H1 (cell line): Measurements from ENCODE around the gene RHOB. TPM values are rescaled to one million over a fixed set of nuclear protein-coding genes. Genes with fewer than 3 reads are reported as not detected.

Experiments
- CTCF ChIA-PET: fragments of 300-600 bp; sonication (Branson Sonifier 250); formaldehyde crosslinking; loops from one replicate; lab custom pipeline; 2021; ENCODE audit not compliant: partially characterized antibody; lab: Charles Lee
- POLR2A ChIA-PET: fragments of 300-600 bp; sonication (Branson Sonifier 250); formaldehyde crosslinking; loops from one replicate; lab custom pipeline; 2021; ENCODE audit warnings: inconsistent platforms; ENCODE audit not compliant: partially characterized antibody; lab: Charles Lee
- DNase-seq, 2 experiments: peaks; one replicate each; pipeline versions ENCODE4 v3.0.0 to v3.0.0-alpha.2; 2010 to 2022; ENCODE audit warnings: low spot score in 2 of 2, low read depth in 1 of 2, mixed read lengths in 1 of 2
- FAIRE-seq: peaks from 2 replicates; lab custom pipeline; 2011; peaks lifted over from hg19 to GRCh38; lab: Jason Lieb, UNC
- H2AFZ ChIP-seq: 2 replicates; pipeline ENCODE4 v1.8.1; 2012; ENCODE audit warnings: low read length, inconsistent platforms
- H2AK5ac ChIP-seq: 2 replicates; pipeline ENCODE4 v1.6.1; 2013; ENCODE audit warnings: low read depth, low read length
- H2BK120ac ChIP-seq: replicated peaks from 2 replicates; pipeline ENCODE3; 2013; ENCODE audit warnings: low read depth, low read length, inconsistent platforms
- H2BK12ac ChIP-seq: 2 replicates; pipeline ENCODE4 v1.6.1; 2013; ENCODE audit warnings: low read depth, low read length
- H2BK15ac ChIP-seq: 2 replicates; pipeline ENCODE4 v1.6.1; 2013; ENCODE audit warnings: low read length
- H2BK20ac ChIP-seq: 2 replicates; pipeline ENCODE4 v1.6.1; 2013; ENCODE audit warnings: low read length
- H2BK5ac ChIP-seq: 2 replicates; pipeline ENCODE4 v1.6.1; 2013; ENCODE audit warnings: low read depth, low read length
- H3K14ac ChIP-seq: 2 replicates; pipeline ENCODE4 v1.6.1; 2013; ENCODE audit warnings: inconsistent platforms; ENCODE audit not compliant: insufficient read length
- H3K18ac ChIP-seq: 2 replicates; pipeline ENCODE4 v1.6.1; 2013; ENCODE audit warnings: low read length; ENCODE audit errors: extremely low read depth
- H3K23ac ChIP-seq: 2 replicates; pipeline ENCODE4 v1.6.1; 2013; ENCODE audit warnings: inconsistent platforms; ENCODE audit not compliant: insufficient read length
- H3K23me2 ChIP-seq: 2 replicates; pipeline ENCODE4 v1.6.1; 2013; ENCODE audit warnings: low read depth, low read length
- H3K27ac ChIP-seq: 2 replicates; pipeline ENCODE4 v1.6.1; 2011; ENCODE audit warnings: low read depth, low read length, inconsistent platforms
- H3K27me3 ChIP-seq, 4 experiments: replicated peaks in 1 of 4; 1 replicate in 1 of 4; 2 replicates in 3 of 4; pipeline versions ENCODE4 v1.6.1 to v1.8.1; 2011 to 2013; ENCODE audit warnings: low read length in 3 of 4, mild to moderate bottlenecking in 3 of 4, inconsistent platforms in 2 of 4, mixed read lengths in 2 of 4, moderate library complexity in 1 of 4; ENCODE audit not compliant: control insufficient read depth in 3 of 4, insufficient read depth in 3 of 4; ENCODE audit errors: extremely low read depth in 1 of 4
- H3K36me3 ChIP-seq, 4 experiments: 2 replicates each; pipeline versions ENCODE4 v1.6.1 to v1.8.1; 2011 to 2013; ENCODE audit warnings: mild to moderate bottlenecking in 4 of 4, low read length in 3 of 4, moderate library complexity in 2 of 4, control low read depth in 1 of 4, inconsistent platforms in 1 of 4; ENCODE audit not compliant: insufficient read depth in 4 of 4, control insufficient read depth in 2 of 4
- H3K4ac ChIP-seq: replicated peaks from 2 replicates; pipeline ENCODE3; 2013; ENCODE audit warnings: low read length, low read depth, mixed read lengths, inconsistent platforms; ENCODE audit not compliant: insufficient read length
- H3K4me1 ChIP-seq, 4 experiments: replicated peaks in 1 of 4; 1 replicate in 1 of 4; 2 replicates in 3 of 4; pipeline versions ENCODE4 v1.6.1 to v1.8.1; 2011 to 2013; ENCODE audit warnings: low read length in 3 of 4, inconsistent platforms in 2 of 4, mixed read lengths in 1 of 4; ENCODE audit not compliant: insufficient read depth in 4 of 4, control insufficient read depth in 3 of 4
- H3K4me2 ChIP-seq, 2 experiments: 2 replicates each; pipeline versions ENCODE4 v1.6.1 to v1.8.1; 2011 to 2013; ENCODE audit warnings: low read depth in 2 of 2, low read length in 2 of 2, control low read depth in 1 of 2, inconsistent platforms in 1 of 2, mild to moderate bottlenecking in 1 of 2; ENCODE audit not compliant: insufficient read depth in 1 of 2
- H3K4me3 ChIP-seq, 4 experiments: fragments of 200-600, 300-600 bp in 1 of 4; sonication (generic), shearing (Covaris generic), sonication (Bioruptor Twin) in 1 of 4; 2 replicates each; pipeline versions ENCODE4 v1.5.1 to v1.8.1; 2011 to 2016; ENCODE audit warnings: low read length in 4 of 4, low read depth in 3 of 4, control low read depth in 2 of 4, inconsistent platforms in 2 of 4, mild to moderate bottlenecking in 2 of 4, mixed read lengths in 1 of 4, moderate library complexity in 1 of 4; ENCODE audit not compliant: insufficient read depth in 2 of 4; ENCODE audit errors: extremely low read depth in 1 of 4
- H3K56ac ChIP-seq: replicated peaks from 2 replicates; pipeline ENCODE3; 2013; ENCODE audit warnings: low read depth, mild to moderate bottlenecking, mixed read lengths, low read length, inconsistent platforms; ENCODE audit not compliant: insufficient read length
- H3K79me1 ChIP-seq: 2 replicates; pipeline ENCODE4 v1.6.1; 2013; ENCODE audit warnings: low read depth, low read length, control low read depth
- H3K79me2 ChIP-seq, 2 experiments: 2 replicates each; pipeline versions ENCODE4 v1.6.1 to v1.8.1; 2012 to 2013; ENCODE audit warnings: low read length in 2 of 2, mild to moderate bottlenecking in 2 of 2, inconsistent platforms in 1 of 2; ENCODE audit not compliant: insufficient read depth in 2 of 2, control insufficient read depth in 1 of 2
- H3K9ac ChIP-seq, 4 experiments: replicated peaks in 1 of 4; 1 replicate in 1 of 4; 2 replicates in 3 of 4; pipeline versions ENCODE4 v1.6.1 to v1.8.1; 2011 to 2013; ENCODE audit warnings: low read depth in 3 of 4, low read length in 3 of 4, control low read depth in 2 of 4, mild to moderate bottlenecking in 2 of 4, moderate library complexity in 2 of 4, inconsistent platforms in 1 of 4; ENCODE audit errors: extremely low read depth in 1 of 4
- H3K9me3 ChIP-seq, 2 experiments: 2 replicates each; pipeline versions ENCODE4 v1.6.1 to v1.8.1; 2012 to 2013; ENCODE audit warnings: mild to moderate bottlenecking in 2 of 2, moderate library complexity in 2 of 2, control low read depth in 1 of 2, inconsistent platforms in 1 of 2, low read depth in 1 of 2, low read length in 1 of 2, mixed read lengths in 1 of 2; ENCODE audit not compliant: insufficient read depth in 2 of 2
- H4K20me1 ChIP-seq, 2 experiments: replicated peaks in 1 of 2; 2 replicates each; pipeline versions ENCODE3 to v1.8.1; 2011 to 2013; ENCODE audit warnings: inconsistent platforms in 2 of 2, low read length in 2 of 2, mild to moderate bottlenecking in 1 of 2; ENCODE audit not compliant: insufficient read depth in 2 of 2, control insufficient read depth in 1 of 2
- H4K5ac ChIP-seq: 2 replicates; pipeline ENCODE4 v1.6.1; 2013; ENCODE audit warnings: low read length, low read depth, mixed read lengths, inconsistent platforms; ENCODE audit not compliant: insufficient read length
- H4K8ac ChIP-seq: 2 replicates; pipeline ENCODE4 v1.8.0; 2013; ENCODE audit warnings: mild to moderate bottlenecking, moderate library complexity, low read length, inconsistent platforms; ENCODE audit not compliant: insufficient read depth; ENCODE audit errors: extremely low read depth
- H4K91ac ChIP-seq: replicated peaks from 2 replicates; pipeline ENCODE3; 2013; ENCODE audit warnings: low read length, mixed read lengths, inconsistent platforms; ENCODE audit not compliant: insufficient read length
- ASH2L ChIP-seq: fragments of 200-600, 300-600 bp; sonication (generic); IDR thresholded peaks from one replicate; pipeline ENCODE4 v1.7.1; 2017; ENCODE audit warnings: low read length
- EGR1 ChIP-seq: IDR thresholded peaks from 2 replicates; pipeline ENCODE4 v1.6.1; 2011; ENCODE audit warnings: low read depth, low read length, borderline replicate concordance
- EP300 ChIP-seq, 2 experiments: IDR thresholded peaks; 1 replicate in 1 of 2; 2 replicates in 1 of 2; pipeline ENCODE4 v1.6.1; 2011 to 2012; ENCODE audit warnings: low read depth in 2 of 2, low read length in 2 of 2, mild to moderate bottlenecking in 2 of 2, borderline replicate concordance in 1 of 2, inconsistent platforms in 1 of 2, moderate library complexity in 1 of 2
- GTF2F1 ChIP-seq: IDR thresholded peaks from 2 replicates; pipeline ENCODE4 v1.6.1; 2012; ENCODE audit warnings: low read depth, low read length, improper control_type of control experiment, borderline replicate concordance
- SAP30 ChIP-seq: fragments of 300-600 bp; sonication (generic); IDR thresholded peaks from 2 replicates; pipeline ENCODE4 v1.7.1; 2012; ENCODE audit warnings: low read length, moderate library complexity, mild to moderate bottlenecking, inconsistent platforms; ENCODE audit not compliant: insufficient read depth, insufficient replicate concordance
- SP1 ChIP-seq: IDR thresholded peaks from 2 replicates; pipeline ENCODE4 v1.6.1; 2011; ENCODE audit warnings: low read depth, low read length
- SP2 ChIP-seq: IDR thresholded peaks from 2 replicates; pipeline ENCODE4 v1.6.1; 2012; ENCODE audit warnings: mild to moderate bottlenecking, low read length, inconsistent platforms
- WGBS, 2 experiments: shearing (Covaris generic) in 1 of 2; methylation state at CpG; one replicate each; pipeline versions ENCODE4 v1.1.6 to v1.1.7; 2013 to 2015; ENCODE audit warnings: low lambda C conversion rate in 2 of 2, mixed read lengths in 2 of 2, inconsistent platforms in 1 of 2, low coverage in 1 of 2, missing lambda C conversion rate in 1 of 2; ENCODE audit not compliant: insufficient replicate concordance in 2 of 2, insufficient coverage in 1 of 2, insufficient read length in 1 of 2; ENCODE audit errors: extremely low coverage in 1 of 2, missing lambda C conversion rate in 1 of 2; 5-methylcytosine and 5-hydroxymethylcytosine counted together
- polyA plus RNA-seq, 7 experiments: library from polyadenylated mRNA; depleted of rRNA in 3 of 7; stranded (reverse) in 5 of 7; unstranded in 2 of 7; fragments of >200 nt in 5 of 7; fragments of 200-250 nt in 2 of 7; gene quantifications; 1 replicate in 5 of 7; 2 replicates in 1 of 7; 4 replicates in 1 of 7; pipeline versions ENCODE4 v1.2.1 to v1.2.3, GENCODE V29; 2011 to 2013; ENCODE audit warnings: missing spikeins in 2 of 7, mixed read lengths in 2 of 7
- total RNA-seq: library from RNA; stranded (reverse); fragmentation: NEBNext Ultra II Directional; extraction: Animal tissue kit (Norgen Biotek cat#: 25700); gene quantifications from 2 replicates; pipeline ENCODE4 v1.2.1, GENCODE V29; 2021

Gene RHOB
- total and polyA plus RNA-seq, 2 of the 8 experiments (the other 6 are each of a cell fraction or from before 2014, with no cell fraction given): 9.3 to 9.5 TPM

- H3K4me3 ChIP-seq: no peak overlapping the region
- no peaks in the 10 kb centered on the region for H3K23me2 ChIP-seq
- no peak overlapping the region for H4K5ac ChIP-seq
- no peak overlapping the region for H3K4ac ChIP-seq
- no peaks in the 10 kb centered on the region for H4K20me1 ChIP-seq
- H2BK5ac ChIP-seq: no peak overlapping the region; the same call in 1 of the 2 replicates
- no peak overlapping the region for H4K8ac ChIP-seq
- DNase-seq (no peak), FAIRE-seq (no peak)
- H3K27ac ChIP-seq: no peak overlapping the region
- no peak overlapping the region for H3K9ac ChIP-seq
- H3K4me1 ChIP-seq: no peaks in the 10 kb centered on the region
- H2BK20ac ChIP-seq: no peak overlapping the region
- peaks cover 0 to 2% (median 0%) of the 10 kb centered on the region in 4 experiments; a peak in 1 of 7 replicates for H3K27me3 ChIP-seq
- no peaks in the 10 kb centered on the region for H3K36me3 ChIP-seq
- H4K91ac ChIP-seq: no peak overlapping the region
- no peak overlapping the region for H3K56ac ChIP-seq
- POLR2A ChIA-PET: interaction anchor here (4.7 kb wide), 1 partner anchor 22 kb away, joined by 30 read pairs; the partner anchor contains the start of gene RHOB
- TF ChIP-seq EP300 (IDR thresholded peaks at IDR 0.05; ENCODE audit: borderline replicate concordance in 1 of 2, low read depth in 2 of 2, low read length in 2 of 2) (no peak), SP1 (no peak), SAP30 (no peak), EGR1 (no peak), ASH2L (no peak), SP2 (no peak), GTF2F1 (no peak)
- CTCF ChIA-PET: interaction anchor here (0.8 to 2.7 kb wide), 16 partner anchors 8 to 209 kb away, joined by 3 to 6 read pairs (median 3); partner anchors contain the start of gene HS1BP3
- H2BK15ac ChIP-seq: no peak overlapping the region
- H3K79me1 ChIP-seq: no peaks in the 10 kb centered on the region
- no peak overlapping the region for H3K18ac ChIP-seq
- 91% methylated on average over 11 of the region's 11 CpGs; no CpG with 5 or more reads in 1 of the 2 experiments for WGBS, 2 experiments
- no peak overlapping the region for H3K4me2 ChIP-seq
- H2AFZ ChIP-seq: no peak overlapping the region
- no peaks in the 10 kb centered on the region for H3K9me3 ChIP-seq
- no peak overlapping the region for H2AK5ac ChIP-seq
- H2BK12ac ChIP-seq: no peak overlapping the region
- no peak overlapping the region for H3K23ac ChIP-seq
- no peak overlapping the region for H2BK120ac ChIP-seq
- no peaks in the 10 kb centered on the region for H3K79me2 ChIP-seq
- no peak overlapping the region for H3K14ac ChIP-seq
These were observed 22.0 kb downstream of the RHOB start for GRCh38 chr2:20468549-20469500.
